GM19025 (cell line): ENCODE data around the gene CHAT.

Experiments
- ATAC-seq: cut with Tn5 transposase; IDR thresholded peaks from one replicate; pipeline ENCODE4 v1.9.1; 2021; ENCODE audit warnings: mild to moderate bottlenecking, low read depth, moderate library complexity; ENCODE audit not compliant: unreplicated experiment

The CHAT gene

DNA sequence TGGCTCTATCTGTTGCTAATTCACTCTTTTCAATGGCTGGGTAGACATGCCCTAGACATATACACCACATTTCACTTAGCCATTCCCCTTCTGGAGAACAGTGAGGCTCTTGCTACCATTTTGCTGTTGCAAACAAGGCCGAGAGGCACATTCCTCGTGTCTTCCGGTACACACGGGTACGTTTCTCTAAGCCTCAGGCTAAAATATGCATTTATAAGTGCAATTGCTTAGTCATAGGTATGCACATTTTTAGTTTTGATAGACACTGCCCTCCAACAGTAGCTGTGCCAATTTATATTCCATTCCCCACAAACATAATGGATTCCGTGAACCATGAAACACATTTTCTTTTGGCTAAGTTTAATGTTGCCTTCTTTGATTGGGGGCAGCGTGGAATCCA is 13.2 kb downstream of the CHAT start:
- no peak for ATAC-seq

DNA sequence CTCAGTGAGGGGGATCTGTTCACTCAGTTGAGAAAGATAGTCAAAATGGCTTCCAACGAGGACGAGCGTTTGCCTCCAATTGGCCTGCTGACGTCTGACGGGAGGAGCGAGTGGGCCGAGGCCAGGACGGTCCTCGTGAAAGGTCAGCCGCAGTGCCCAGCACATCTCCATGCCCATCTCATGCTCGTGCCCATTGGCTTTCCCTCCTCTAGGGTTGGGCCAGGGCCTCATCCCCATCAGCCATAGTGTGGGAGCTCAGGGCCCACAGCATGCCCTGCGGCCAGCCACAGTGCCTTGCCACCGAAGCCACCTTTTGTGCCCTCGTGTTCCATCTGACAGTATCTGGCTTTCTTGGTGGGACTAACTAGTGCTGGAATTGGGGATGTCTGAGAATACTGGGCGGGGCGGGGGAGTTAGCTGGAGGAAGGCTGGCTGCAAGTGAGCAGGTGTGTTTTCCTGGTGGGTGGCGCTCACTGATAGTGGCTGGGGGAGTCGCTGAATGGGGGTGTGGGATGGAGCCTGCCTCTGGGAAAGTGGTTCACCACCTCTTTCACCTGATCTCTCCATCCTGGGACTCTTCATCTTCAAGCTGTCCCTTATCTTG is 13.9 kb downstream of the CHAT start:
- no peak for ATAC-seq

DNA sequence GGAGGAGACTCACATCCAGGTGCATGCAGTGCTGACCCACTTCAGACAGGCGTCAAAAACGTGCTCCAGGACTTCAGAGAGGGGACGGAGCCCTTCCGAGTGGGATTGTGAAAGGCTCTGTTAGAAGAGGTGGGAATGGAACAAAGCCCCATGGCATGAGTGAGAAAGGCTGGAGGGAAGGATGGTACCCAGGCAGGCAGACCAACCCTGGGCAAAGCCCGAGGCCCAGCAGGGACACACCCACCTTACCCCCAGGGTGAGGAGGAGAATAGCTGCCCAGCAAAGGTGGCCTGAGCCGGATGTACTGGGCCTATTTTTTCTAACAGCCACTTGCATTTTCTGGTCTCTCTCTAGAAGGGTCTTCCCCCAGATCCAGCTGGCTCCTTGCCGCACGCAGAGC is 14.8 kb downstream of the CHAT start:
- ATAC-seq: no peak

GRCh38 chr10:49629431-49629881 is 15.6 kb downstream of the CHAT start:
- no peak for ATAC-seq

- ATAC-seq: no peak
Observed at GRCh38 chr10:49631975-49632374, 18.1 kb downstream of the CHAT start.

DNA sequence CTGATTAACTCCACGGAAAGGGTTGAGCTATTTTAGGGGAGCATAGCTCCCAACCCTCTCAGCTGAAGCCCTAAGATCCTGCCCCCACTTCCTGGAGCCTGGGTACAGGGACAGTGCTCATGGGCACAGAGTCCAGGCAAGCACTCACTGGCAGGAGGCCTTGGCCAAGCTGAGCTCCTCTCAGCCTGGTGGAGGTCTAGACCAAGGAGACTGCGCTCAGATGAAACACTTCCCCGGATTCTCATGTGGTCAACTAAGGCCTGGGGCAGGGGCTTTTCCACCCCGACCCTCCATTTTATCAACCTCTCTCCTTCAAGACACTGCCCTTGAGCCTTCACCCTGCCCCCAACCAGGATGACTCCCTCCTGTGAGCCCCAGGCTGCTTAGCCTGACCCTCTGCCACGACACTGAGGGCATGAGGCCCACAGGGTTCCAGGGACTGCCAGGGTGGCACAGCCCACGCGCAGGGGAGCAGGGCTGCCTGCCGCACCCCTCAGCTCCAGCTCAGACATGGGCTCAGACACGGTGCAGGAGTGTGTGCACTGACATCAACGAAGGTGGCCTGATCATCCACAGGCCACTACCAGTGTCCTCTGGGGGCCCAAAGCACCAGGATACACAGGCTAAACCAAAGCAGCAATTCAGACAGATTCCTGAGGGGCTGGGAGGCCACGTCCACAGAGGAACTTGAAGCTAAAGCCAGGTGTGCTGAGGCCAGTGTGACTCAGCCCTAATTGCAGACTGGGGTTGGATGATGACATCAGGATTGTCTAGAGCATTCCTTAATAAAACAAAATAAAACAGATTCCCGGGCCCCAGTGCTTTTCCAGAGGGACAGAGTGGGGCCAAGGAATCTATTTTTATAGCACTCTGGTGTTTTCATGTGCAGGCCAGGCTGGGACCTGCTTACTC is 18.8 kb downstream of the CHAT start:
- no peak for ATAC-seq

DNA sequence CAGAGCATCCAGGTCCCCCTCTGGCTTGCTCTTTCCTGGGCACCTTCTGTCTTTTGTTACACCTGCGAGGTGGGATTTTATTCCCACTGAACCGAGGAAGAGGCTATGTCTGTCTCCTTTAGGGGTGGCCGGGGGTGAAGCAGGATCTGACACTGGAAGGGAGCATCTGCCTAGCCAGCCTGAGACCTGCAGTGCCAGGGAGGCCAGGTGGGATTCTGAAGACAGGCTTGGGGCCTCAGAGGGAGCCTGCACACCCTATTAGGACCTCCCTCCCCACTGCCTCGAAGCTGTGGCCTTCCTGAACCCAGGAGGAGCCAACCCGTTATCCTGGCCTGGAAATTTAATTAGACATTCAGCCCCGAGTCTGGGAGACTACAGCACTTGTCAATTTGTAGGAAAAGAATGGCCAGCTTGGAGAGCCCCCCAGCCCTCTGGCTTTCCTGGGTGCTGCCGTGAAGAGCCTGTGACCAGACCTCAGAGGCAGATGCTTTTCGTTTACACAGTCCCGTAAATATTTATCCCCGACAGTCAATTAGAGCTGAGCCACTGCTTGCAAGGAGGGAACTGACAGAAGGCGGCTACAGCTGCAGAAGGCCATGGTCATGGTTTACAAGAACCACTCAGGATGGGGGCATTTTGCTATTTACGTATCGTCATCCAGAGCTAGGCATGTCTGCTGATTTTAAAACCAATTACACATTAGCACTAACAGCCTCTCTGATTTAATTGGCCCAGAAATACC is 19.7 kb downstream of the CHAT start:
- ATAC-seq: no peak

- no peak for ATAC-seq
Observed at GRCh38 chr10:49634069-49634660, 20.3 kb downstream of the CHAT start.

DNA sequence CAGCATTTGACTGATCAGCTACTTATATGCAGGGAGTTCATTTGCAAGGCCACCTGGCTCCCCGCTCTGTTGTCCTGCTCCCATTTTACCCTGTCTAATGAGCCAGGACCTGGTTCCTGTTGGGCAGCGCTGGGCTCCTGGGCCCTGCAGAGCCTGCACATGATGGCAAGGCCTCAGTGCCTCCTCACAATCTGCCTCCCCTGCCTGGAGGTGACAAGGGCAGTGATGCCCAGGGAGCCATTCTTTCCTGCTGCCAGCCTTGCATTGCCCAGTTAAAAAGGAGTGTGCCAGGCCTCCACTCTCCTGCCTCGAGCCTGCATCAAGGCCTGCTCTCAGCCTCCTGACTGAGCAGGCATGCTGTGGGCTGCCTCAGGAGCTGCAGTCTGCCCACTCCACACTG is 28.5 kb downstream of the CHAT start:
- no peak for ATAC-seq

DNA sequence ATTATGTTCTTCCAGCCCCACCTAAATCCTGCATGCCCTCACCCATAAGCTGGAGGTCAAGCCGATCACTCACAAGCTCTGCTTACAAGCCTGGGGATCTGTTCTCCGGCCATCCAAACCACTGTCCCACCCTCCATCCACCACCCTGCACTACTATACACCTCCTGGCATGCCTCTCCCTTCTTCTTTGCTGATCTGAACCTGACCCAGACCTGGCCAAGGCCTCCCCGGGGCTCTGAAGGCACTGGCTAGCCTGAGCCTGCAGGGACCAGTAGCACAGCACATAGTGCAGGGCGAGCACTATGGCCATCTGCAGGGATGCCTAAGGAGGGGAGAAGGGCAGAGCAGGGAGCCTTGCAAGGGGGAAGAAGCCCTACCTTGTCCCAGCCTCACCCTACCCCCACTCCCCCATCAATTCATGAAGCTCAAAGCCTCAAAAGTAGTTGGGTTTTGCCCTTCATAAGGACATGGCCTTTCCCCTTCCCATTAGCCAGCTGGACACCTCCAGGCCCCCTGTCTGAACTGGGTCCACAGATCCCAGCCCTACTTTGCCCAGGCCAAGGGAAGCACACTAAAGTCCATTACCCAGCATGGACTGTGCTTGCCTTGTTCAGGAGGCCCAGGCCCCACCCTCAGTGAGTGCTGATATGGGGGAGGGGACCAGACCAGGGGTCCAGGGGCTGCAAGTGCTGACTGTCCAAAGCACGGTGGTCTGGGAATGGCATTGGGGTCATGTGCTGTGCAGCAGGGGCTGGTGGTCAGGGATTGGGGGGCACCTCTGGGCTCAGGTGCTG is 29.6 kb downstream of the CHAT start:
- ATAC-seq: no peak

GRCh38 chr10:49644035-49644646 is 30.3 kb downstream of the CHAT start:
- ATAC-seq: no peak

- ATAC-seq: no peak
Observed at GRCh38 chr10:49645417-49645816, 31.6 kb downstream of the CHAT start.

GRCh38 chr10:49645871-49646870 is 32.3 kb downstream of the CHAT start:
- no peak for ATAC-seq

GRCh38 chr10:49647554-49647953 is 33.7 kb downstream of the CHAT start:
- ATAC-seq: no peak

GRCh38 chr10:49647985-49648795 is 34.4 kb downstream of the CHAT start:
- no peak for ATAC-seq

- no peak for ATAC-seq
Observed at GRCh38 chr10:49649294-49649693, 35.5 kb downstream of the CHAT start.

DNA sequence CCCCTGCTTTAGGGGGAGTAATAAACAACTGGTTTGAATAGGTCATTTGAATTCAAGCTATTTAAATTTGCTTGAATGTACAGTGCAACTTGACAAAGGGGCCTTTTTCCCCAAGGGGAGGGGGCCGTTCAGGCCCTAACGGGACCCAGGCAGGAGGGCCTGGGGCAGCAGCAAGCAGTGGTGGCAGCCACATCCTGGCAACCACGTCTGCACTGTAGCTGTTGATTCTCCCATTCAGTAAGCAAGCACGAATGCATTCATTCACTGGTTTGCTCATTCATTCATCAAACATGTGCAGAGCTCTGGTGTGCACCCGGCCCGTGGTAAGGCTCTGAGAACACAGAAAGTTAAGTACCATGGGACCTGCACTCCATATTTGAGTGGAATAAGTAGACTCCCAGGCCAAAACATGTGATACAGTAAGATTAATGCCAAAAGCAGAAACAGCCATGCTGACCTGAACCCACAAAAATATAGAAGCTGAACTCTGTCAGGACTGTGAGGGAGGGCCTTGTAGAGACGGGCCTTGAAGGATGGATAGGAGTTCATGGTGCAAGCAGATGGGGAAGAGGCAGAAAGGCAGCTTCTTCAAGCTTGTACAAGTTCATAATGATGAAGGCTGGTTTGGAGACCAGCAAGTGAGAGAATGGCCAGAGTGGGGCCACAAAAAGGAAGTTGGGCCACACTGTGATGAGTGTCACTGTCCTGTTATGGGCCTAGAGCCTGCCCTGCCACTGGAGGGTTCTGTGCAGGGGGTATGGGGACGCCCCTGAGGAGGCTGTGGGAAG is 36.3 kb downstream of the CHAT start:
- no peak for ATAC-seq
